Epithelial cell of prostate (primary cell): ENCODE results near the gene ICAM5.
"Not testable (repeated sequence)": the region's sequence is repeated elsewhere in the genome, so short reads cannot be mapped to it uniquely, and the experiment has no call there.

Experiments
- DNase-seq: peaks from one replicate; pipeline ENCODE4 v3.0.0-alpha.2; 2011; ENCODE audit warnings: low read depth, low spot score
- H3K27ac ChIP-seq: fragments of 450-650 bp; 2 replicates; pipeline ENCODE4 v1.5.1; 2017; ENCODE audit warnings: mild to moderate bottlenecking

Gene ICAM5

DNA sequence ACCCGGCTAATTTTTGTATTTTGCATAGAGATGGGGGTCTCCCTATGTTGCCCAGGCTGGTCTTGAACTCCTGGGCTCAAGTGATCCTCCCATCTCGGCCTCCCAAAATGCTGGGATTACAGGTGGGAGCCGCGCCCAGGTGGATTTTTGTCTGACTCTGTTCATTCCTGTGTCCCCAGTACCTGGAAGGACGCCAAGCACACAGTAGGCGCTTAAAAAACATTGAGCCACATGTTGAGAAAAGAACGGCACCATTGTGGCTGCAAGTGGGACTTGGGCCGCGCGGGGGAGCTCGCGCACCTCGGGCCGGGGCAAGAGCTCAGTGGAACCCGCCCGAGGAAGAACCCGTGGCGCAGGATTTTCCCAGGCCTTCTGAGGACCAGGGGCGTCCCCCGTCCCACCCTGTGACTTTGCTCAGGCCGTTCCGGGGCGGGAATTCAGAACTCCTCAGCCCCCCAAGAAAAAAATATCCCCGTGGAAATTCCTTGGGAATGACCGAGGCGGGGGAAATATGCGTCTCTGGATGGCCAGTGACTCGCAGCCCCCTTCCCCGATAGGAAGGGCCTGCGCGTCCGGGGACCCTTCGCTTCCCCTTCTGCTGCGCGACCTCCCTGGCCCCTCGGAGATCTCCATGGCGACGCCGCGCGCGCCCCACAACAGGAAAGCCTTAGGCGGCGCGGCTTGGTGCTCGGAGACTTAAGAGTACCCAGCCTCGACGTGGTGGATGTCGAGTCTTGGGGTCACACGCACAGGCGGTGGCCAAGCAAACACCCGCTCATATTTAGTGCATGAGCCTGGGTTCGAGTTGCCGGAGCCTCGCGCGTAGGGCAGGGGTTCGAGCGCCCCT is 20.2 kb upstream of the ICAM5 start:
- H3K27ac ChIP-seq = no peak overlapping the region
- DNase-seq = no peak

DNA sequence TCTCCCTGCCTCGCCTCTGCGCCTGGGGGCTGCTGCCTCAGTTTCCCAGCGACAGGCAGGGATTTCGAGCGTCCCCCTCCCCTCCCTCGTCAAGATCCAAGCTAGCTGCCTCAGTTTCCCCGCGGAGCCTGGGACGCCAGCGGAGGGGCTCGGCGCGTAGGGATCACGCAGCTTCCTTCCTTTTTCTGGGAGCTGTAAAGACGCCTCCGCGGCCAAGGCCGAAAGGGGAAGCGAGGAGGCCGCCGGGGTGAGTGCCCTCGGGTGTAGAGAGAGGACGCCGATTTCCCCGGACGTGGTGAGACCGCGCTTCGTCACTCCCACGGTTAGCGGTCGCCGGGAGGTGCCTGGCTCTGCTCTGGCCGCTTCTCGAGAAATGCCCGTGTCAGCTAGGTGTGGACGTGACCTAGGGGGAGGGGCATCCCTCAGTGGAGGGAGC is 19.6 kb upstream of the ICAM5 start:
- no peak for DNase-seq
- H3K27ac ChIP-seq = no peak overlapping the region

DNA sequence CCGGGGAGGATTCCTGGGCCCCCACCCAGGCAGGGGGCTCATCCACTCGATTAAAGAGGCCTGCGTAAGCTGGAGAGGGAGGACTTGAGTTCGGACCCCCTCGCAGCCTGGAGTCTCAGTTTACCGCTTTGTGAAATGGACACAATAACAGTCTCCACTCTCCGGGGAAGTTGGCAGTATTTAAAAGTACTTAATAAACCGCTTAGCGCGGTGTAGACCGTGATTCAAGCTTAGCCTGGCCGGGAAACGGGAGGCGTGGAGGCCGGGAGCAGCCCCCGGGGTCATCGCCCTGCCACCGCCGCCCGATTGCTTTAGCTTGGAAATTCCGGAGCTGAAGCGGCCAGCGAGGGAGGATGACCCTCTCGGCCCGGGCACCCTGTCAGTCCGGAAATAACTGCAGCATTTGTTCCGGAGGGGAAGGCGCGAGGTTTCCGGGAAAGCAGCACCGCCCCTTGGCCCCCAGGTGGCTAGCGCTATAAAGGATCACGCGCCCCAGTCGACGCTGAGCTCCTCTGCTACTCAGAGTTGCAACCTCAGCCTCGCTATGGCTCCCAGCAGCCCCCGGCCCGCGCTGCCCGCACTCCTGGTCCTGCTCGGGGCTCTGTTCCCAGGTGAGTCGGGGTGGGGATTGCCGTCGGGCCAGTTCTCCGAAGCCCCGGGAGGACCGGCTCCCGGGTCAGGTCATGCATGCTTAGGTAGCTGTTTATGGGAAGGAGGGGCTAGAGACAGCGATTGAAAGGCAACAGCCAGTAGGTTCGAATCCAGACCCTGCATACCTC is 18.9 kb upstream of the ICAM5 start, which contains the start of gene ICAM1:
TSS of gene ICAM1 (plus strand) at position 505 of the 779 bp plus-strand sequence. CDS start at position 545, 40 bp downstream.
- H3K27ac ChIP-seq = no peak within 1 kb of the TSS
- no peak for DNase-seq

DNA sequence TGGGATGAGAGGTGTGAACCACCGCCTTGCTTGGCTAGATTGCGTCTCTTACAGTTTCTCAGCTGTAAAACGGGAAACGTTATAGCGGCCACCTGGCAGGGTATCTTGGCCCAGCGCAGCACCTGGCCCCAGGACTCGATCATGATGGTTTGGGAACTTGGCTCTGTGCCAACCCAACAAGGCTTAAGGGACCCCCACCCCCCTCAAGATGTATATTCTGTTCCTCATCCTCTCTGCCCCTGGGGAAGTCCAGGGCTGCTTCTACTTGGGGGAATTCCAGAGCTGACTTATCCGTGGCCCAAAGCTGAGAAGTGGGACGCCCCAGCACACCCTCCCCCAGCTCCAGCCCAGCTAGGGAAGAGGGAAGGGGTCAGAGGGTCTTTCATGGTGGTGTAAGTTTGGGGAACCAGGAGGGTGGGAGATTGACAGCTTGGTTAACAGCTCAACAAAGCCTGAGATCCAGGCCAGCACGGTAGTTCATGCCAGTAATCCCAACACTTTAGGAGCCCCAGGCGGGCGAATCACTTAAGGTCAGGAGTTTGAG is 18.1 kb upstream of the ICAM5 start:
- no peak overlapping the region for H3K27ac ChIP-seq

DNA sequence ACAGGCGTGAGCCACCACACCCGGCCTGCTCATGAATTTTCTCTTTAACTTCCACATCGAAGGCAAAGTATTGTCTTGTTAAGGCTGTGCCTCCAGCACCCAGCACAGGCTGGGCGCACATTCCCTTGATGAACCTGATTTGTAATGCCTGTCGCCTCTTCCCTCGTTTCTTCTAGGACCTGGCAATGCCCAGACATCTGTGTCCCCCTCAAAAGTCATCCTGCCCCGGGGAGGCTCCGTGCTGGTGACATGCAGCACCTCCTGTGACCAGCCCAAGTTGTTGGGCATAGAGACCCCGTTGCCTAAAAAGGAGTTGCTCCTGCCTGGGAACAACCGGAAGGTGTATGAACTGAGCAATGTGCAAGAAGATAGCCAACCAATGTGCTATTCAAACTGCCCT is 15.2 kb upstream of the ICAM5 start:
- no peak for DNase-seq
- no peak overlapping the region for H3K27ac ChIP-seq

More for the DNA sequence above, 18.1 kb upstream of the ICAM5 start:
- DNase-seq = no peak

DNA sequence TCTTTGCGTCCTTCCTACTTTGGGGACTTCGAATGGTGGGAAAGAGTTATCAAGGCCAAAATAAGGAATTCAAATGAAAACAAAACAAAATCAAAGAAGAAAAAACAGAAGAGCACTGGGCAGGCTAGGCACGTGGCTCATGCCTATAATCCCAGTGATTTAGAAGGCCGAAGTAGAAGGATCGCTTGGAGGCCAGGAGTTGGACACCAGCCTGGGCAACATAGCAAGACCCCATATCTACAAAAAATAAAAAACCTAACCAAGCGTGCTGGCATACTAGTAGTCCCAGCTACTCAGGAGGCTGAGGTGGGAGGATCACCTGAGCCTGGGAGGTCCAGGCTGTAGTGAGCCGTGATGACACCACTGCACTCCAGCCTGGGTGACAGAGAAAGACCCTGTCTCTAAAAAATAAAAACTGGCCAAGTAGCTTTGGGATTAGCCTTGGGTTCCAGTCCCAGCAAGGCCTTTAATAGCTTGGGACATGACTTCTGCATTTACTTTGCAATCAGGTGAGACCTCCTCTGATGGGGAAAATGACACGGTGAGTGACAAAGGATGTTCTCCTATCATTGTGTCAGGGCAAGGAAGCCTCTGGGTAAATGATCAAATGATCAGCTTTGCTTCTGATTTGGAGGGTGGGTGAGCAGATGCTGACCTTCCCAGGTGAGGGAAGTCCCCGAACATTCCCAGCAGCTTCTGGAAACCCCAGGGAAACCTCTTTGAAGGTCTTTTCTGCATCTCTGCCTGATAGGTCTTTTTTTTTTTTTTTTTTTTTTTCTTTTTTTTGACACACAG is 11.8 kb upstream of the ICAM5 start:
- H3K27ac ChIP-seq = no peak overlapping the region
- DNase-seq = no peak

DNA sequence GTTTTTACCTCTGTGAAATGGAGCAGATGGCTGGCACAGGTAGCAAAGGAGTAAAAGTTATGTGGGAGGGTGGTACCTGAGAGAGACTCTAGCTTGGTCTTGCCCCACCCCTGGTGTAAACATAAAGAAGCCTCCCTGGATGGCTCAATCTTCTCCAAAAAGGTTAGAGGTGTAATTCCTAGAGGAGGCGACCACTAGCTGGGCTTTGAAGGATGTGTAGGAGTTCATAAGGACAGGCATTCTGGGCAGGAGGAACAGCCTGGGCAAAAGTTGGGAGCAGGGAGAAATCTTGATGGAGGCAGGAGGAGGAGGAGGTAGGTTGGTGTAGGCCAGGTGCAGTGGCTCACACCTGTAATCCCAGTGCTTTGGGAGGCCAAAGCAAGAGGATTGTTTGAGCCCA is 10.8 kb upstream of the ICAM5 start:
- no peak overlapping the region for H3K27ac ChIP-seq
- no peak for DNase-seq

DNA sequence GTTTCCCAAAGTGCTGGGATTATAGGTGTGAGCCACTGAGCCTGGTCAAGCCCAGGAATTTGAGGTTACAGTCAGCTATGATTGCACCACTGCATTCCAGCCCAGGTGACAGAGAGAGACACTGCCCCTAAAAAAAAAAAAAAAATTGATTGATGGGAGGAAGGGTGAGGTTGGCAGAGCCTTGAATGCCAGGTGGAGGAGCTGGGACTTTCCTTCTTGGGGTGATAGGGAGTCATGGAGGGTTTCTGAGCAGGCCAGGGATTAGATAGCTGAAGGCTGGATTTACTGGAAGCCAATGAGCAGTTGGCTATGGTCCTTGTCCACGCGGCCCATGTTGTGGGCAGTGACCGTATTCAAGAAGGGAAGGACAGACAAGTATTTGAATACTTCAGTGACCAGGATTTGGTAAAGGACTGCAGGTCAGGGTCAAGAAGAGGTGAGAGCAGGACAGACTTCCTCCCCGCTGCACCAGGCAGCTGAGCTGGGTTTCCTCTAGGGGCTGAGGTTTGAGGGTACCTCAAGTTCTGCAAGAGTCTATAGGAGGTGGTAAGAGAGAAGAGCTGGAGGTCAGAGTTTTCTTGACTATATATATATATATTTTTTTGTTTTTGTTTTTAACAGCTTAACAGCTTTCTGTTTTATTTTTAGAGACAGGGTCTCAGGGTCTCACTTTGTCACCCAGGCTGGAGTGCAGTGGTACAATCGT is 9.9 kb upstream of the ICAM5 start:
- DNase-seq = no peak
- no peak overlapping the region for H3K27ac ChIP-seq

DNA sequence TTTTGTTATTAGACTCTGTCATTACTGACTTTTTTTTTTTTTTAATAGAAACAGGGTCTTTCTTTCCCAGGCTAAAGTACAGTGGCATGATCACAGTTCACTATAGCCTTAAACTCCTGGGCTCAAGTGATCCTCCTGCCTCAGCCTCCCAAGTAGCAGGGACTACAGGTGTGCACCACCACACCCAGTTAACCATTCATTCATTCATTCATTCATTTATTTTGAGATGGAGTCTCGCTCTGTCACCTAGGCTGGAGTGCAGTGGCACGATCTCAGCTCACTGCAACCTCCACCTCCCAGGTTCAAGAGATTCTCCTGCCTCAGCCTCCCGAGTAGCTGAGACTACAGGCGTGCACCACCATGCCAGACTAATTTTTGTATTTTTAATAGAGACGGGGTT is 7.7 kb upstream of the ICAM5 start:
- not testable (repeated sequence) for DNase-seq, H3K27ac ChIP-seq

DNA sequence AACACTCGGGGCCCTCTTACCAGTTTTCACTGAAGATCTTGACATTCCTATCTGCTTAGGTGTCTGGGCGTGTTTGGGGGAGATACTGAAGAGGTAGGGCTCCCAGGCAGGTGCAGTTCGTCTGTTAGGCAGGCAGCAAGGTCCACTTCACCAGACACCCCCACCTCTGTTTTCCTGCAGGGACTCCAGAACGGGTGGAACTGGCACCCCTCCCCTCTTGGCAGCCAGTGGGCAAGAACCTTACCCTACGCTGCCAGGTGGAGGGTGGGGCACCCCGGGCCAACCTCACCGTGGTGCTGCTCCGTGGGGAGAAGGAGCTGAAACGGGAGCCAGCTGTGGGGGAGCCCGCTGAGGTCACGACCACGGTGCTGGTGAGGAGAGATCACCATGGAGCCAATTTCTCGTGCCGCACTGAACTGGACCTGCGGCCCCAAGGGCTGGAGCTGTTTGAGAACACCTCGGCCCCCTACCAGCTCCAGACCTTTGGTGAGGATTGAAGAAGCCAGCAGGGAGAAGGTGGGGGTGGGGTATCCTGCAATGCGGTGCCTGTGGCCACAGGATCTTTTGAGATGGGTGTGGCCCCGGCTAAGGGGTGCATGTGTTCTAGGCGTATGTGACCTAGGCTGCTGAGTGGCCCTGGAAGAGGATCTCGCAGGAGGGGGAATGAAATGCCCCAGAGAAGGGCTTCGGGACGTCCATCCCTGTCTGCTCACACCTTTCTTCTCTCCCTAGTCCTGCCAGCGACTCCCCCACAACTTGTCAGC is 6.3 kb upstream of the ICAM5 start:
- no peak for DNase-seq
- no peak overlapping the region for H3K27ac ChIP-seq

DNA sequence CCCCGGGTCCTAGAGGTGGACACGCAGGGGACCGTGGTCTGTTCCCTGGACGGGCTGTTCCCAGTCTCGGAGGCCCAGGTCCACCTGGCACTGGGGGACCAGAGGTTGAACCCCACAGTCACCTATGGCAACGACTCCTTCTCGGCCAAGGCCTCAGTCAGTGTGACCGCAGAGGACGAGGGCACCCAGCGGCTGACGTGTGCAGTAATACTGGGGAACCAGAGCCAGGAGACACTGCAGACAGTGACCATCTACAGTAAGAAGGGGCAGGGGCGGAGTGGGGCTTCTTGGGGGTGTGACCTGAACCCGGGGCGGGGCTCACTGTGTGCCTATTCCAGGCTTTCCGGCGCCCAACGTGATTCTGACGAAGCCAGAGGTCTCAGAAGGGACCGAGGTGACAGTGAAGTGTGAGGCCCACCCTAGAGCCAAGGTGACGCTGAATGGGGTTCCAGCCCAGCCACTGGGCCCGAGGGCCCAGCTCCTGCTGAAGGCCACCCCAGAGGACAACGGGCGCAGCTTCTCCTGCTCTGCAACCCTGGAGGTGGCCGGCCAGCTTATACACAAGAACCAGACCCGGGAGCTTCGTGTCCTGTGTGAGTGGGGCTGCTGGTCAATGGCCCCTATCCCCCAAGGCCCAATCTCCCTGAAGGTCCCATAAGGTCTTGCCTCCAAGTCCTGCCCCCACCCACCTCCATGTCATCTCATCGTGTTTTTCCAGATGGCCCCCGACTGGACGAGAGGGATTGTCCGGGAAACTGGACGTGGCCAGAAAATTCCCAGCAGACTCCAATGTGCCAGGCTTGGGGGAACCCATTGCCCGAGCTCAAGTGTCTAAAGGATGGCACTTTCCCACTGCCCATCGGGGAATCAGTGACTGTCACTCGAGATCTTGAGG is 5.4 kb upstream of the ICAM5 start:
- no peak for DNase-seq

DNA sequence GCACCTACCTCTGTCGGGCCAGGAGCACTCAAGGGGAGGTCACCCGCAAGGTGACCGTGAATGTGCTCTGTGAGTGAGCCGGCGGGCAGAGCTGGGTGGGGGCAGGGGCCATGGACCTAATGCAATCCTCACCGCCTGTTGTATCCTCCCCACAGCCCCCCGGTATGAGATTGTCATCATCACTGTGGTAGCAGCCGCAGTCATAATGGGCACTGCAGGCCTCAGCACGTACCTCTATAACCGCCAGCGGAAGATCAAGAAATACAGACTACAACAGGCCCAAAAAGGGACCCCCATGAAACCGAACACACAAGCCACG is 4.8 kb upstream of the ICAM5 start:
- H3K27ac ChIP-seq = no peak overlapping the region
- no peak for DNase-seq

More for the DNA sequence above, 5.4 kb upstream of the ICAM5 start:
- H3K27ac ChIP-seq = no peak overlapping the region

DNA sequence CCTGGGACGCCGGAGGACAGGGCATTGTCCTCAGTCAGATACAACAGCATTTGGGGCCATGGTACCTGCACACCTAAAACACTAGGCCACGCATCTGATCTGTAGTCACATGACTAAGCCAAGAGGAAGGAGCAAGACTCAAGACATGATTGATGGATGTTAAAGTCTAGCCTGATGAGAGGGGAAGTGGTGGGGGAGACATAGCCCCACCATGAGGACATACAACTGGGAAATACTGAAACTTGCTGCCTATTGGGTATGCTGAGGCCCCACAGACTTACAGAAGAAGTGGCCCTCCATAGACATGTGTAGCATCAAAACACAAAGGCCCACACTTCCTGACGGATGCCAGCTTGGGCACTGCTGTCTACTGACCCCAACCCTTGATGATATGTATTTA is 4.4 kb upstream of the ICAM5 start:
- H3K27ac ChIP-seq = peak overlapping the region; percentile 57
- no peak for DNase-seq

DNA sequence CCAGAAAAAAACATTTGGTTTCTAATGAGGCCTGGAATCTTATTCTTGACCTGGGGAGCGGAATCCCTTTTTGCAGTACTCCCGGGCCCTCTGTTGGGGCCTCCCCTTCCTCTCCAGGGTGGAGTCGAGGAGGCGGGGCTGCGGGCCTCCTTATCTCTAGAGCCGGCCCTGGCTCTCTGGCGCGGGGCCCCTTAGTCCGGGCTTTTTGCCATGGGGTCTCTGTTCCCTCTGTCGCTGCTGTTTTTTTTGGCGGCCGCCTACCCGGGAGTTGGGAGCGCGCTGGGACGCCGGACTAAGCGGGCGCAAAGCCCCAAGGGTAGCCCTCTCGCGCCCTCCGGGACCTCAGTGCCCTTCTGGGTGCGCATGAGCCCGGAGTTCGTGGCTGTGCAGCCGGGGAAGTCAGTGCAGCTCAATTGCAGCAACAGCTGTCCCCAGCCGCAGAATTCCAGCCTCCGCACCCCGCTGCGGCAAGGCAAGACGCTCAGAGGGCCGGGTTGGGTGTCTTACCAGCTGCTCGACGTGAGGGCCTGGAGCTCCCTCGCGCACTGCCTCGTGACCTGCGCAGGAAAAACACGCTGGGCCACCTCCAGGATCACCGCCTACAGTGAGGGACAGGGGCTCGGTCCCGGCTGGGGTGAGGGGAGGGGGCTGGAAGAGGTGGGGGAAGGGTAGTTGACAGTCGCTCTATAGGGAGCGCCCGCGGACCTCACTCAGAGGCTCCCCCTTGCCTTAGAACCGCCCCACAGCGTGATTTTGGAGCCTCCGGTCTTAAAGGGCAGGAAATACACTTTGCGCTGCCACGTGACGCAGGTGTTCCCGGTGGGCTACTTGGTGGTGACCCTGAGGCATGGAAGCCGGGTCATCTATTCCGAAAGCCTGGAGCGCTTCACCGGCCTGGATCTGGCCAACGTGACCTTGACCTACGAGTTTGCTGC is 2.7 kb upstream of the ICAM5 start, which contains the start of gene ICAM4:
TSS of gene ICAM4 (plus strand) at position 153 of the 935 bp plus-strand sequence. CDS start at position 211, 58 bp downstream.
- no peak for DNase-seq
- peak within 1 kb of the TSS; percentile 57 for H3K27ac ChIP-seq

DNA sequence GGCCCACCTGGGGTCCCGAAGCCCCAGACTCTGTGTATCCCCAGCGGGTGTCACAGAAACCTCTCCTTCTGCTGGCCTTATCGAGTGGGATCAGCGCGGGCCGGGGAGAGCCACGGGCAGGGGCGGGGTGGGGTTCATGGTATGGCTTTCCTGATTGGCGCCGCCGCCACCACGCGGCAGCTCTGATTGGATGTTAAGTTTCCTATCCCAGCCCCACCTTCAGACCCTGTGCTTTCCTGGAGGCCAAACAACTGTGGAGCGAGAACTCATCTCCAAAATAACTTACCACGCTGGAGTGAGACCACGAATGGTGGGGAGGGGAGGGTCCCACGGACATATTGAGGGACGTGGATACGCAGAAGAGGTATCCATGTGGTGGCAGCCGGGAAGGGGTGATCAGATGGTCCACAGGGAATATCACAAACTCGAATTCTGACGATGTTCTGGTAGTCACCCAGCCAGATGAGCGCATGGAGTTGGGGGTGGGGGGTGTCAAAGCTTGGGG is 1.0 kb upstream of the ICAM5 start:
- no peak overlapping the region for H3K27ac ChIP-seq
- no peak for DNase-seq

DNA sequence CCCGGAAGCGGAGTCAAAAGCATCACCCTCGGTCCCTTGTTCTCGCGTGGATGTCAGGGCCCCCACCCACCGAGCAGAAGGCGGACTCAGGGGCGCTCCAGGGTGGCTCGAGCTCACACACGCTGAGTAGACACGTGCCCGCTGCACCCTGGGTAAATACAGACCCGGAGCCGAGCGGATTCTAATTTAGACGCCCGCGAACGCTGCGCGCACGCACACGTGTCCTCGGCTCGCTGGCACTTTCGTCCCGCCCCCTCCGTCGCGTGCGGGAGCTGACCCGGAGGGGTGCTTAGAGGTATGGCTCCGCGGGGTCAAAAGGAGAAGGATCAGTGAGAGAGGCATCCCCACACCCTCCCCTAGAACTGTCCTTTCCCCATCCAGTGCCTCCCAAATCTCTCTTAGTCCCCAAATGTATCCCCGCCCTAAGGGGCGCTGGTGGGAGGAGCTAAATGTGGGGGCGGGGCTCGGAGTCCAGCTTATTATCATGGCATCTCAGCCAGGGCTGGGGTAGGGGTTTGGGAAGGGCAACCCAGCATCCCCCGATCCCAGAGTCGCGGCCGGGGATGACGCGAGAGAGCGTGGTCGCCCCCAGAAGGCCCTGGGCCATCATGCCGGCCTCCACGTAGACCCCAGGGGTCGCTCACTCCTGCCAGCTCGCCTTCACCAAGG is 451 bp upstream of the ICAM5 start:
- no peak for DNase-seq
- H3K27ac ChIP-seq = no peak overlapping the region
